LNCaP clone FGC (cell line): ENCODE measurements around the gene ALDH18A1.

Experiments used
- DNase-seq: peaks from one replicate; pipeline ENCODE4 v3.0.0-alpha.2; 2011; ENCODE audit warnings: low read depth
- H3K4me3 ChIP-seq: 2 replicates; pipeline ENCODE4 v1.5.1; 2011; ENCODE audit warnings: mild to moderate bottlenecking, low read depth, low read length, control low read depth
- TF ChIP-seq, protein P1 (sequence below): IDR thresholded peaks from 2 replicates; pipeline ENCODE4 v1.5.1; 2012; ENCODE audit warnings: mild to moderate bottlenecking; ENCODE audit not compliant: control insufficient read depth, insufficient read depth; ENCODE audit errors: extremely low read depth

Gene ALDH18A1

GRCh38 chr10:95565336-95565735 is 91.2 kb downstream of the ALDH18A1 start:
- H3K4me3 ChIP-seq = no peak overlapping the region
- TF ChIP-seq, protein P1, sequence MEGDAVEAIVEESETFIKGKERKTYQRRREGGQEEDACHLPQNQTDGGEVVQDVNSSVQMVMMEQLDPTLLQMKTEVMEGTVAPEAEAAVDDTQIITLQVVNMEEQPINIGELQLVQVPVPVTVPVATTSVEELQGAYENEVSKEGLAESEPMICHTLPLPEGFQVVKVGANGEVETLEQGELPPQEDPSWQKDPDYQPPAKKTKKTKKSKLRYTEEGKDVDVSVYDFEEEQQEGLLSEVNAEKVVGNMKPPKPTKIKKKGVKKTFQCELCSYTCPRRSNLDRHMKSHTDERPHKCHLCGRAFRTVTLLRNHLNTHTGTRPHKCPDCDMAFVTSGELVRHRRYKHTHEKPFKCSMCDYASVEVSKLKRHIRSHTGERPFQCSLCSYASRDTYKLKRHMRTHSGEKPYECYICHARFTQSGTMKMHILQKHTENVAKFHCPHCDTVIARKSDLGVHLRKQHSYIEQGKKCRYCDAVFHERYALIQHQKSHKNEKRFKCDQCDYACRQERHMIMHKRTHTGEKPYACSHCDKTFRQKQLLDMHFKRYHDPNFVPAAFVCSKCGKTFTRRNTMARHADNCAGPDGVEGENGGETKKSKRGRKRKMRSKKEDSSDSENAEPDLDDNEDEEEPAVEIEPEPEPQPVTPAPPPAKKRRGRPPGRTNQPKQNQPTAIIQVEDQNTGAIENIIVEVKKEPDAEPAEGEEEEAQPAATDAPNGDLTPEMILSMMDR = no peak

DNA sequence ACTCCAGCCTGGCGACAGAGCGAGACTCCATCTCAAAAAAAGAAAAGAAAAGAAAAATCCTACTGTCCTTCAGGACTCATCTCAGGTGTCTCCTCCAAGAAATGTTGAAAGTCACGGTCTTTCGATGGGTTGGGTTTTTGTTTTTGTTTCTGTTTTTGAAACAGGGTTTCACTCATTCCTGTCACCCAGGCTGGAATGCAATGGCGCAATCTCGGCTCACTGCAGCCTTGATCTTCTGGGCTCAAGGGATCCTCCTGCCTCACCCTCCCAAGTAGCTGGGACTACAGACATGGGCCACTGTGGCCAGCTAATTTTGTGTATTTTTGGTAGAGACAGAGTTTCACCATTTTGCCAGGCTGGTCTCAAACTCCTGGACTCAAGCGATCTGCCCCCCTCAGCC is 92.2 kb downstream of the ALDH18A1 start:
- TF ChIP-seq, protein P1 = no peak
- no peak for DNase-seq
- H3K4me3 ChIP-seq = no peak overlapping the region

More at GRCh38 chr10:95565336-95565735, 91.2 kb downstream of the ALDH18A1 start:
- DNase-seq = no peak

GRCh38 chr10:95562341-95562965 is 94.1 kb downstream of the ALDH18A1 start:
- TF ChIP-seq, protein P1 = no peak
- no peak overlapping the region for H3K4me3 ChIP-seq
- DNase-seq = no peak

DNA sequence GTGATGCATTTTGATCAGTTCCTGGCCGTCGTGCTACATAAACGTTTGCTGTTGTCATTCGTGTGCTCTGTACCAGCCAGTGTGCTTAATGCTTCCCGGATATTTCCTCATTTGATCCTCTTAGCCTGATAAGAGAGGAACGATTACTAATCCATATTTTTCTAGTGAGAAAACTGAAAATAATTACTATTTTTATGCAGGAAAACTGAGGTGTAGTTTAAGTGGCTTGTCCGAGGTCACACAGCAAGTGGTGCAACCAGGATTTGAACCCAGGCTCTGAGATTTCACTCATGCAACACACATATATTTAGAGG is 94.7 kb downstream of the ALDH18A1 start:
- H3K4me3 ChIP-seq = peak overlapping the region; percentile 87
- no peak for DNase-seq
- TF ChIP-seq, protein P1 = no peak

DNA sequence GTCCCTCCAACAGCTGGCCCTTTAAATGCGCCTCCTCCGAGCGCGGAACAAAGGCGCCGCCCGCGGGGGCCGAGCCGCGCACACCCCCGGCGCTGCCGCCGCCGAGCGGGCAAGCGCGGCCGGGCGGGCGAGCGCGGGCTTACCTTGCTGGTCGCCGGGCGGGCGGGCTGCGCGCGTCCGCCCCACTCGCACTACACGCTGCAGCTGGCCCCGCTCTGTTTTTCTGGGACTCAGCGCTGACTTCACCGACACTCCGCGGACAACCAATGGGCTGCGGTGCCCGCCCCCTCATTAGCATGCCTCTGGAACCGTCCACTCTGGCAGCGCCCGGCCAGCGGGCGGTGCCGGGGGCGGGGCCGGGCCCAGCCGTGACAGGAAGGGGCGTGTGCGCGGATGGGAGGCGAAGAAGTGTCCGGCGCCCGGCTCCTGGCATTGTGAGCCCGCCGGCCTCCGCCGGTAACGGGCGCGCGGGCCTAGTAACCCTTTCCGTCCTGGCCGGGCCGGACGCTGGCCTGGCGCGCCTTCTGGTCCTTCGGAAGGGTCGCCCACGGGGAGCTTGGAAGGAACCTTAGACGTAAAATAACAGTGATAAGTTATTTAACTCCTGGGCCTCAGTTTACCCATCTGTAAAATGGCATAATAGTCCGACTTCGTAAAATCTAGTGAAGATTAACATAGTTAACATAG is 95.2 kb downstream of the ALDH18A1 start, which contains the start of gene SORBS1:
SORBS1 (minus strand) TSS at position 195 of the 687 bp plus-strand sequence. CDS start 120,236 bp downstream, outside the sequence.
- TF ChIP-seq, protein P1 = no peak
- H3K4me3 ChIP-seq = peak within 1 kb of the TSS; percentile 87
- DNase-seq = peak; percentile 88

- TF ChIP-seq, protein P1 = no peak
Measured at GRCh38 chr10:95560278-95561176, 96.0 kb downstream of the ALDH18A1 start.

More at GRCh38 chr10:95560278-95561176, 96.0 kb downstream of the ALDH18A1 start:
- no peak for DNase-seq
- peak overlapping the region; percentile 87 for H3K4me3 ChIP-seq
